K562 (cell line): Measurements from ENCODE around the gene DNASE1L1.

Experiments used
- SPI1 ChIP-seq: IDR thresholded peaks from 2 replicates; pipeline ENCODE4 v1.6.1; 2011; ENCODE audit warnings: low read depth, low read length, control low read depth, borderline replicate concordance
- TF ChIP-seq, protein P1 (sequence below): fragments of 450-650 bp; conservative IDR thresholded peaks from 2 replicates; pipeline ENCODE4 v1.6.1; 2016; ENCODE audit warnings: missing genetic modification characterization, low read depth, mild to moderate bottlenecking, control low read depth, missing compliant biosample characterization

GRCh38 chrX:154373340-154374306 is 35.4 kb downstream of the DNASE1L1 start:
- TF ChIP-seq SPI1: no peak
- TF ChIP-seq, protein P1, sequence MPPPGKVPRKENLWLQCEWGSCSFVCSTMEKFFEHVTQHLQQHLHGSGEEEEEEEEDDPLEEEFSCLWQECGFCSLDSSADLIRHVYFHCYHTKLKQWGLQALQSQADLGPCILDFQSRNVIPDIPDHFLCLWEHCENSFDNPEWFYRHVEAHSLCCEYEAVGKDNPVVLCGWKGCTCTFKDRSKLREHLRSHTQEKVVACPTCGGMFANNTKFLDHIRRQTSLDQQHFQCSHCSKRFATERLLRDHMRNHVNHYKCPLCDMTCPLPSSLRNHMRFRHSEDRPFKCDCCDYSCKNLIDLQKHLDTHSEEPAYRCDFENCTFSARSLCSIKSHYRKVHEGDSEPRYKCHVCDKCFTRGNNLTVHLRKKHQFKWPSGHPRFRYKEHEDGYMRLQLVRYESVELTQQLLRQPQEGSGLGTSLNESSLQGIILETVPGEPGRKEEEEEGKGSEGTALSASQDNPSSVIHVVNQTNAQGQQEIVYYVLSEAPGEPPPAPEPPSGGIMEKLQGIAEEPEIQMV (tag): no peak
